DND-41 (cell line): ENCODE measurements around the gene ARMCX4.

Experiments used
- CTCF ChIP-seq: IDR thresholded peaks from 2 replicates; pipeline ENCODE4 v1.5.1; 2012; ENCODE audit warnings: borderline replicate concordance, low read length, moderate library complexity, mild to moderate bottlenecking; ENCODE audit not compliant: poor library complexity, severe bottlenecking; ENCODE audit errors: extremely low read depth
- EZH2 ChIP-seq: IDR thresholded peaks from 3 replicates; pipeline ENCODE4 v1.6.1; 2012; ENCODE audit warnings: borderline replicate concordance, low read depth, mild to moderate bottlenecking, moderate library complexity, low read length, inconsistent platforms; ENCODE audit not compliant: severe bottlenecking

- TF ChIP-seq EZH2 (no peak), CTCF (no peak)
Observed at GRCh38 chrX:101507986-101508385, 22.7 kb downstream of the ARMCX4 start.
